A204.1 (cell line): ENCODE results near the gene JAKMIP1.

ENCODE experiments used
- FAIRE-seq: peaks from 2 replicates; lab custom pipeline; 2012; peaks lifted over from hg19 to GRCh38; lab: Jason Lieb, UNC

JAKMIP1 gene

DNA sequence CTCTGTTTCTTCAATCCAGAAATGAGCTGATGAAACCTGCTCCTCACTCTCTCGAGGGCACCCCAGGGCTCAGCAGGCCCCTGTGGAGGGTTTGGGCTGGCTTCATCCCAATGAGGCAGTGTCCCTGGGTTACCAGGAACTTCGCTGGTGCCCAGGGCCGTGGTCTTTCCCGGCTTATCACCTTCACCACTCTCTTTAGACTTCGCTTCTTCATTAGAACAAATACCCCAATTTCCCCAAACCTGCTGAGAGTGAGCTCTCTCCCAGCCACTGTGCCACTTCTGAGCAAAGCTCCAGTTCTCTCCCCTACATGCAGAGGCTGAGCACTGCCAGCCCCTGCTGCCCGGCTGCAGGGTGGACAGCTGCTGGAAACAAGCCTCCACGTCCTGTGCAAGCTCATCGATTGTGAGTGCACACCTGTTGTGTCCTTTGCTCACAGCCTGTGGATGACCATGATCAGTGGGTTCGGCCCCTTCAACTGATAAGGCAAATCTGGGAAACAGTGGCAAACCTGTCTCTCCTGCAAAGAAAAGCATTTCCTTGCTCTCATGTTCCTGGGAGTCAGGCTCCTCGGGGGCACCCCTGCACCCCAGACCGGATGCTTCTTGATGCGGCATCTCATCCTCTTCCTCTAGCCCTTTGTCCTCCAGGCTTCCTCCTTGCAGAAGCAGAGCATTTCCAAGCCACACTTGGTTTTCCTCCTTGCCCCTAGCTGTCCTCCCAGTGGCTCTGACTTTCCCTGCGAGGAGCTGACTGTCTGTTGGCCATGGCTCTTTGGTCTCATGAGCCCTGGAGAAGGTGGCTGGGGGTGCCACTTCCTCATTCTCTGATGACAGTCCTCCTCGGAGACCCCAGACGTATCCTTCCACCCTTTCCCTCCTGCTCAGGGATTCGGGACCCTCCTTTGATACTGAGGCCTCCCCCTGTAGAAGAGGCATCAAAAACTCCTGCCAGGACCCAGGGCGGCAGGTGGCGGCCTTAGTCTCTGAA is 210.8 kb downstream of the JAKMIP1 start:
- FAIRE-seq, result no peak

DNA sequence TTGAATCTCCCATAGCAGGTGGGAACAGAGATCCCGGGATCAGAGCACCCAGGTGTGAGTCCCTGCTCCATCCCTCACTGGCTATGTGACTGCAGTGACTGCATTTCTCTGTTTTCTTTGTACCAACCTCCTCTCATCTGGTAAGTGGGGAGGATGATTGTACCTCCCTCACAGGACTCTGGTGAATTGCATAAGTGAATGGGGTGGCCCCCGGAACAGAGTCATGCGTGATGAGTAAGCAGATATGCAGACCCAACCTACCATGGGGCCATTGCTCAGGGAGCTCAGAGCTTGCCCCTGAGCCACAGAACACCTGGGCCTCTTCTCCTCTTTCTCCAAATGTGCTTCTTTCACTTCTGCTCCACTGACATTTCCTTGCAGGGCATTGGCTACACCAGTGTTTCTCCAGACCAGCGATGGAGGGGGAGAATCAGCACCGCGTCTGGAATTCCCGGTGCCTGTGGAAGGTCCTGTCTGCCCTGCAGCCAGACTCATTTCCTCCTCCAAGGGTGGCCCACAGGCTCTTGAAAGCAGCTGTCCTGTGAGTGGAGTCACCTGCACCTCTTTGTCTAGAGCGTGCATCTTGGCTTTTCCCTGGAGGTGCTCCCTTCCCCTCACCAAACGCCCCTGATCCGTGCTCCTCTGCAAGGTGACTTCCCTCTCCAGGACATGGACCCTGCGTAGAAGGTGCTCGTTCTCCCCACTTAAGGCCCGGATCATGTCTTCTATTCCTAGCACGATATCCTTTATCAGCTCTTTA is 212.1 kb downstream of the JAKMIP1 start:
- FAIRE-seq, result no peak

DNA sequence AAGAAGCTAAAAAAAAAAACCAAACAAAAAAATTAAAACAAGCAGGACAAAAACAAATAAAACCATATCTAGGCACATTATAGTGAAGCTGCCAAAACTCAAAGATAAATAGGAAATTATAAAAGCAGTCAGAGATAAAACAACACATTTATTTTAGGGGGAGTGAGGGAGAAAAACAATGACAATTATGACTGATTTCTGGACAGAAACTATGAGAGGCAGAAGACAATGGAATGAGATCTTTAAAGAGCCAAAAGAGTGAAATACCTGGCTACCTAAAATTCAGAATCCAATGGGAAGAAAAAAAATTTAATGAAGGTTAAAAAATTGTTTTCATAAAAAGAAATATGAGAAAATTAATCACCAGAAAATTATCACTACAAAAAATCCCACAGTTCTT is 215.5 kb downstream of the JAKMIP1 start:
- no peak for FAIRE-seq

DNA sequence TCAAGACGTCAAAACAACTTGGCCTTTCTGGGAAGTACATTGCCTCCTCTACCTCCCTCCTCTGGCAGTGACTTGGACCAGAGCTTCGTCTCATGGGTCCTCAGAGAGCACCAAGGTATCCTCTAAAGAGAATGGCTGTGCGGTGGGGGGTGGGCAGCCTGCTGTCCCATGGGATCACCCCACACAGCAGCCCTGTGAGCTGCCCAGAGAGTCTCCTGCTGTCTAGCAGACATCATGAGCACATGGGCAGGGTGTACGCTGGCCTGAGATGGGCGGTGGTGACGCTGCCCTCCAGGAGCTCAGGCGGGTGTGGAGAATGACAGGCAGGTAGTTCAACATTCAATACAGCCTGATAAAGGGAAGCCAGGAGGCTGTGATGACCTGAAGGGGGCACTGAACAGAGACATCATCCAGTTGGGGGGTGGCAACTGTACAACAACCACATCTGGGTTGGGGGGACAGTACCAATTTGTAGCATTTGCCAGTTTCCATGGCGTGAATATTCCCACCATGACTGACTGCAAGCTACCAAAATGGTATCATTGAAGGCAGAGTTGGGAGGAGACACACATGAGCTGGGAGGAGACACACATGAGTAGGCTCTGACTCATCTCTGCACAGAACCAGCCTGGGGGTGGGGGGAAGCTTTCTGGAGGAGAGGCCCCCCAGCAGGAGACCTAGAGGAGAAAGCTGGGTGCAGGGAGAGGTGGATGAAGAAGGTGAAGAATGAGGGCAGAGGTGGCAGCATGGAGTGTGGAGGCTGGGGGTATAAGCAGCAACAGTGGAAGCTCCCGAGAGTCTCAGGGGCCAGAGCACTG is 218.0 kb downstream of the JAKMIP1 start:
- FAIRE-seq, result no peak

DNA sequence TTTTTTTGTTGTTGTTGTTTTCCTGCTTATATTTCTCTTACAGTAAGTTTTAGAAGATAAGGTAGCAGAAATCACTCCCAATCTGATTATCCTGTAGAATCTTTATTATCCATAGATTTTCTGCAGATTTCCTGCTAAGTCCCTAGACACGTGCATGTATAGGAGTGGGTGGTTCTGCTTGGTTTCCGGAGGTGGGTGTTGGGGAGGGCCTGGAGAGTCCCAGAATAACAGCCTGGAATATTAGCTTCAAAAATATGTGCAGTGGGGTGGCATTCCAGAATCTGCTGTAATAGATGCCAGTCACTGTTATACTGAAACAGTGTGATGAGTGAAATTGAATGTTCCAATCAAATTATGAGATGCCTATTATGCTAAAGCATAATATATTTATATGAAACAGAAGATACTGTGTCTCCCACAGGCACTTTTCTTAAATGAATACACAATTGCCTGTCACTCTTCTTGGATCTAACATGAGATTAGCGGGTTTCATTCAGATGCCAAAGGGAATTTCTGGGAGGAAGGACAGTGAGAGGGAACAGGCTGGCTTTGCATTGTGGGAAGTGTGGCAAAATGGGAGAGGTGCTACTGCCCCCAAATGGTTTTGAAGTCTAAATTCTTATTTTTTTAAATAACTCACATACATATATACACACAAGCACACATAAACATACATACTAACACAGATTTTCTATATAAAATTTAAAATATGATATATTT is 219.8 kb downstream of the JAKMIP1 start:
- no peak for FAIRE-seq

DNA sequence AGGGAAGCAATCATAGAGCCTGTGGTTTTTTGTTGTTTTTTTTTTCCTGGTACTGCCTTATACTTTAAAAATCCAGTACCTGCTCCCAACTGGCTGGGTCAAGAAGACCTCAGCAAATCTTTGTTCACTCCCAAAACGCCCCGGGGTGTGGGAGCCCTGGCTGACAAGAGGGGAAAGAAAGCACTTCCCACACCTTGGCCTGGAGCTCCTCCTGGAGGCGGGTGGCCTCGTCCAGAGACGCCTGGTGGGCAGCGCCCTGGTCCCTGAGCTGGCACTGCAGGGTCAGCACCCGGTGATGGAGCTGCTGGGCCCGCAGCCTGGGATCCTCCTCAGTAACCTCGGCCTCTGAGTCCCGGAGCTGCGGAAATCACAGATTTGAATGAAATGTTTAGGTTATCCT is 220.4 kb downstream of the JAKMIP1 start:
- FAIRE-seq, result no peak

DNA sequence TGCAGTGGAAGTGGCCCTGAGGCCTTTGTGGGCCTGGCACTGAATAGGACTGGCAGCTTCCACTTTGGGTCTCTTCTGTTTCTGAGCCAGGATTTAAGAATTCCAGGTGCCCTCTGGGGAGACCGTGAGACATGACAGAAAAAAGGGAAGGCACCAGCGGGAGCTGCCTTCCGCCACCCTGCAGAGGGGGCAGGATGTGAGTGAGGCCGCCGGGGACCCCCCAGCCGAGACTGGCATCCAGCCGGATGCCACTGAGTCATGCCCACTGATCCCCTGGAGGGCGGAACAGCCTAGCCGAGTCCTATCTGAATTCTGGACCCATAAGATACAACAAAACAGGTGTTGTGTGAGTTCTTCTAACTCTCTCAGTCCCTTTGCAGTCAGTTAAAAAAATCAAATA is 223.4 kb downstream of the JAKMIP1 start:
- no peak for FAIRE-seq

DNA sequence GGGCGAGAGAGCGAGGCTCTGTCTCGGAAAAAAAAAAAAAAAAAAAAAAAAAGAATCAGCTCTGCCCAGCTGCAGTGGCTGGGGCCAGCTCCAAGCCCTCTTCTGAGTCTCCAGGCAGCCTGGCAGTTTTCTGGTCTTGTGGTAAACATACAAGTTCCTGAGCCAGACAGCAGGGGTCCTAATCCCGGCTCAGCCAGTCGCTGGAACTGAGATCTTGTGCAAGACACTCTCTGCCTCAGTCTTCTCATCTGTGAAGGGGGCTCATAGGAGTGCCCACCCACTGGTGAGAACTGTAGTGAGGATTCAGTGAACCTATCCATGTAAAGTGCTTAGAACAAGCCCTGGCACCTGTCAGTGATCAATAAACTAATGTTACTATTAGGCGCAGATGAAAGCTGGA is 223.9 kb downstream of the JAKMIP1 start:
- no peak for FAIRE-seq
